K562 (cell line): ENCODE measurements around the gene FBXW11. TPM values are rescaled to one million over a fixed set of nuclear protein-coding genes. Genes with fewer than 3 reads are reported as not detected.

Experiments used
- ATAC-seq: fragments of 200-7000 bp; cut with Tn5 transposase; 3 replicates; pipeline ENCODE4 v1.9.1; 2020; ENCODE audit warnings: moderate library complexity
- BruUV-seq: library from RNA; stranded (reverse); fragments of 400-500 nt; replicated peaks from 2 replicates; lab custom pipeline; 2021; lab: Mats Ljungman, UMichigan
- CTCF ChIA-PET: fragments of 300-600 bp; formaldehyde crosslinking; extraction: SDS; loops from one replicate; lab custom pipeline; 2021; ENCODE audit warnings: low intra/inter-chr PET ratio; lab: Yijun Ruan, JAX
- POLR2A ChIA-PET: fragments of 300-600, 350-650 bp; sonication (Branson Sonifier 250); formaldehyde crosslinking; extraction: SDS; loops from one replicate; lab custom pipeline; 2021; ENCODE audit warnings: antibody characterized with exemption, inconsistent platforms; lab: Yijun Ruan, JAX
- DNase-seq, 4 experiments: peaks; one replicate each; pipeline versions ENCODE4 v3.0.0 to v3.0.0-alpha.2; 2011 to 2018; ENCODE audit warnings: low spot score in 3 of 4, mixed read lengths in 3 of 4; ENCODE audit errors: extremely low read depth in 1 of 4
- FAIRE-seq: peaks from 2 replicates; lab custom pipeline; 2011; peaks lifted over from hg19 to GRCh38; lab: Jason Lieb, UNC
- H2AFZ ChIP-seq: 2 replicates; pipeline ENCODE4 v1.6.0; 2011; ENCODE audit warnings: low read depth, low read length, control low read depth, inconsistent platforms
- H3K27ac ChIP-seq: fragments of 200-600 bp; 3 replicates; pipeline ENCODE4 v1.8.0; 2011; ENCODE audit warnings: low read depth, mild to moderate bottlenecking, control low read depth, inconsistent platforms, low read length, moderate library complexity, mixed read lengths; ENCODE audit errors: extremely low read depth
- H3K27me3 ChIP-seq, 2 experiments: fragments of 300-600 bp in 1 of 2; 2 replicates in 1 of 2; 3 replicates in 1 of 2; pipeline versions ENCODE4 v1.6.0 to v1.8.0; 2011; ENCODE audit warnings: inconsistent platforms in 2 of 2, low read length in 2 of 2, mild to moderate bottlenecking in 1 of 2, mixed read lengths in 1 of 2, moderate library complexity in 1 of 2; ENCODE audit not compliant: control insufficient read depth in 2 of 2, insufficient read depth in 2 of 2
- H3K36me3 ChIP-seq: fragments of 300-600 bp; 3 replicates; pipeline ENCODE4 v1.8.0; 2011; ENCODE audit warnings: mild to moderate bottlenecking, low read length, inconsistent platforms; ENCODE audit not compliant: control insufficient read depth, insufficient read depth
- H3K4me1 ChIP-seq, 2 experiments: fragments of 200-600 bp in 1 of 2; replicated peaks in 1 of 2; 2 replicates in 1 of 2; 3 replicates in 1 of 2; pipeline versions ENCODE4 v1.5.1 to v1.8.0; 2011; ENCODE audit warnings: inconsistent platforms in 2 of 2, low read length in 2 of 2, mild to moderate bottlenecking in 1 of 2, mixed read lengths in 1 of 2, moderate library complexity in 1 of 2; ENCODE audit not compliant: control insufficient read depth in 2 of 2, insufficient read depth in 2 of 2
- H3K4me2 ChIP-seq: 2 replicates; pipeline ENCODE4 v1.6.1; 2011; ENCODE audit warnings: low read length, control low read depth, inconsistent platforms, mixed read lengths; ENCODE audit not compliant: insufficient read depth
- H3K4me3 ChIP-seq: fragments of 200-600 bp; sonication (generic), shearing (Covaris generic); 2 replicates; pipeline ENCODE4 v1.5.1; 2016; ENCODE audit warnings: control low read depth, inconsistent platforms
- H3K79me2 ChIP-seq: fragments of 200-600 bp; 3 replicates; pipeline ENCODE4 v1.8.0; 2011; ENCODE audit warnings: low read length, inconsistent platforms; ENCODE audit not compliant: control insufficient read depth, insufficient read depth
- H3K9ac ChIP-seq, 2 experiments: 2 replicates each; pipeline versions ENCODE4 v1.6.0 to v1.6.1; 2011; ENCODE audit warnings: low read depth in 2 of 2, low read length in 2 of 2, control low read depth in 1 of 2, inconsistent platforms in 1 of 2, mild to moderate bottlenecking in 1 of 2, mixed read lengths in 1 of 2; ENCODE audit not compliant: insufficient read depth in 1 of 2
- H3K9me1 ChIP-seq: one replicate; pipeline ENCODE4 v1.6.0; 2011; ENCODE audit warnings: inconsistent platforms, mild to moderate bottlenecking, low read length, moderate library complexity; ENCODE audit not compliant: control insufficient read depth, insufficient read depth
- H3K9me3 ChIP-seq: replicated peaks from 2 replicates; pipeline ENCODE4 v1.5.1; 2011; ENCODE audit warnings: low read depth, low read length, inconsistent platforms; ENCODE audit not compliant: control insufficient read depth, insufficient read depth
- H4K20me1 ChIP-seq: replicated peaks from 2 replicates; pipeline ENCODE4 v1.6.1; 2011; ENCODE audit warnings: low read length, inconsistent platforms, mixed read lengths; ENCODE audit not compliant: control insufficient read depth, insufficient read depth
- KDM1A ChIP-seq, 2 experiments: fragments of 450-650 bp; IDR thresholded peaks; 2 replicates each; pipeline ENCODE4 v1.6.1; 2016; ENCODE audit warnings: mild to moderate bottlenecking in 2 of 2
- KDM4B ChIP-seq, 2 experiments: fragments of 450-650 bp in 1 of 2; sonication (generic) in 1 of 2; IDR thresholded peaks; 2 replicates each; pipeline ENCODE4 v1.6.1; 2016 to 2017; ENCODE audit warnings: borderline replicate concordance in 2 of 2, antibody characterized with exemption in 1 of 2, low read depth in 1 of 2, mild to moderate bottlenecking in 1 of 2
- NFXL1 ChIP-seq: fragments of 450-650 bp; formaldehyde crosslinking; IDR thresholded peaks from 2 replicates; pipeline ENCODE4 v1.4.0; 2021; ENCODE audit warnings: mild to moderate bottlenecking
- POLR2G ChIP-seq: fragments of 200-400 bp; formaldehyde crosslinking; IDR thresholded peaks from 2 replicates; pipeline ENCODE4 v1.6.1; 2017; ENCODE audit warnings: low read depth, mild to moderate bottlenecking, antibody characterized with exemption, low read length, moderate library complexity
- PTTG1 ChIP-seq: fragments of 450-650 bp; IDR thresholded peaks from 2 replicates; pipeline ENCODE4 v1.6.1; 2016; ENCODE audit warnings: low read depth, mild to moderate bottlenecking, missing genetic modification characterization, missing compliant biosample characterization
- ZNF316 ChIP-seq: fragments of 450-650 bp; IDR thresholded peaks from 2 replicates; pipeline ENCODE4 v1.6.1; 2016
- ZNF699 ChIP-seq: fragments of 250-450 bp; sonication (Bioruptor Pico); IDR thresholded peaks from 2 replicates; pipeline ENCODE4 v1.8.0; 2021; ENCODE audit warnings: mild to moderate bottlenecking, moderate library complexity; ENCODE audit not compliant: insufficient replicate concordance
- WGBS: fragments of 100-300 bp; shearing (Covaris generic); methylation state at CpG from one replicate; pipeline ENCODE4 v1.1.6; 2016; ENCODE audit warnings: low coverage, mixed read lengths; ENCODE audit not compliant: insufficient coverage; ENCODE audit errors: missing lambda C conversion rate; 5-methylcytosine and 5-hydroxymethylcytosine counted together
- in situ Hi-C: fragments of 300-500 bp; cut with MboI; formaldehyde crosslinking; loops from 4 replicates; pipeline ENCODE4 v1.15.0; 2018; ENCODE audit warnings: inconsistent platforms, mixed read lengths
- intact Hi-C: fragments of 100-400 bp; cut with micrococcal nuclease; formaldehyde crosslinking; loops from 2 replicates; pipeline ENCODE4 v1.14.2; 2022
- polyA plus RNA-seq, 8 experiments: library from polyadenylated mRNA; depleted of rRNA in 4 of 8; stranded (reverse) in 5 of 8; unstranded in 3 of 8; fragments of >200 nt; fragmentation: Nextera tagmentation in 2 of 8; fragmentation: Illumina TruSeq in 1 of 8; extraction: Ambion mirVana in 2 of 8; extraction: Trizol in 1 of 8; gene quantifications; 2 replicates each; pipeline versions ENCODE4 v1.2.1 to v1.2.3, GENCODE V29; 2011 to 2014; ENCODE audit warnings: inconsistent platforms in 1 of 8, missing spikeins in 1 of 8
- total RNA-seq, 7 experiments: library from RNA; depleted of rRNA in 6 of 7; stranded (reverse); fragments of >200 nt in 6 of 7; fragmentation: Illumina TruSeq in 2 of 7; extraction: Trizol in 2 of 7; gene quantifications; 2 replicates each; pipeline versions ENCODE4 v1.2.1 to v1.2.3, GENCODE V29; 2011 to 2021; ENCODE audit warnings: low replicate concordance in 1 of 7
- TF ChIP-seq, protein P1 (sequence below): sonication (generic); formaldehyde crosslinking; IDR thresholded peaks from 2 replicates; pipeline ENCODE4 v1.8.0; 2022; ENCODE audit warnings: missing genetic modification reagents, mild to moderate bottlenecking, borderline replicate concordance
- TF ChIP-seq, protein P2 (sequence below): fragments of 250-450 bp; sonication (Bioruptor Pico); IDR thresholded peaks from 2 replicates; pipeline ENCODE4 v1.5.0; 2020; ENCODE audit warnings: mild to moderate bottlenecking
- TF ChIP-seq, protein P3 (sequence below): fragments of 450-650 bp; IDR thresholded peaks from 2 replicates; pipeline ENCODE4 v1.6.1; 2017; ENCODE audit warnings: antibody characterized with exemption
- TF ChIP-seq, protein P4 (sequence below): fragments of 450-650 bp; formaldehyde crosslinking; IDR thresholded peaks from 2 replicates; pipeline ENCODE4 v1.4.0; 2022; ENCODE audit warnings: mild to moderate bottlenecking, moderate library complexity

The FBXW11 gene
- total and polyA plus RNA-seq, 9 of the 15 experiments (the other 6 are each of a cell fraction or from before 2014, with no cell fraction given): 3.0 to 28.6 (median 23.6) TPM

DNA sequence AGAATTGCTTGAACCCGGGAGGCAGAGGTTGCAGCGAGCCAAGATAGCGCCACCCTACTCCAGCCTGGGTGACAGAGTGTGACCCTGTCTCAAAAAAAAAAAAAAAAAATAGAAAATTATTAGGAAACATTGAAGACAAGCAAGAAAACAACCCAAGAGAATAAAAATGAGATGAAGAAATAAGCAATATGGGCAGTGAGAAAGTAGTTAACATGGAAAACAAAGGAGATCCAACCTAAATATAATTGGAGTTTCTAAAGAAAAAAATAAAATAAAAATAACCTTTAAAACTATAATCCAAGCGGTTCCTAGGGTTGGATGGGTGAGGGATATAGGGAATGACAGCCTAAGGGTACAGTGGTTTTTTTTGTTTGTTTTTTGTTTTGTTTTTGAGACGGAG is 71.9 kb downstream of the FBXW11 start:
- Histone ChIP-seq H3K4me2 (no peak overlapping the region), H2AFZ (no peak overlapping the region), H3K79me2 (peaks cover 23% of the 10 kb centered on the region; the same call in 2 of the 3 replicates), H3K9me1 (peaks cover 3% of the 10 kb centered on the region), H3K4me3 (no peak overlapping the region), H3K4me1 (no peaks in the 10 kb centered on the region), H3K9ac (no peak overlapping the region), H3K9me3 (no peaks in the 10 kb centered on the region), H3K27me3 (no peaks in the 10 kb centered on the region), H3K27ac (no peak overlapping the region), H3K36me3 (no peaks in the 10 kb centered on the region), H4K20me1 (no peaks in the 10 kb centered on the region)
- ATAC-seq (no peak), DNase-seq (no peak), FAIRE-seq (no peak)
- ChIA-PET CTCF (no interaction called here), POLR2A (no interaction called here)
- no TSS peak for BruUV-seq
- in situ Hi-C loops: no loop called here
- 94% methylated on average over 5 of the region's 5 CpGs for WGBS
- intact Hi-C loops: no loop called here
- TF ChIP-seq, protein P1, sequence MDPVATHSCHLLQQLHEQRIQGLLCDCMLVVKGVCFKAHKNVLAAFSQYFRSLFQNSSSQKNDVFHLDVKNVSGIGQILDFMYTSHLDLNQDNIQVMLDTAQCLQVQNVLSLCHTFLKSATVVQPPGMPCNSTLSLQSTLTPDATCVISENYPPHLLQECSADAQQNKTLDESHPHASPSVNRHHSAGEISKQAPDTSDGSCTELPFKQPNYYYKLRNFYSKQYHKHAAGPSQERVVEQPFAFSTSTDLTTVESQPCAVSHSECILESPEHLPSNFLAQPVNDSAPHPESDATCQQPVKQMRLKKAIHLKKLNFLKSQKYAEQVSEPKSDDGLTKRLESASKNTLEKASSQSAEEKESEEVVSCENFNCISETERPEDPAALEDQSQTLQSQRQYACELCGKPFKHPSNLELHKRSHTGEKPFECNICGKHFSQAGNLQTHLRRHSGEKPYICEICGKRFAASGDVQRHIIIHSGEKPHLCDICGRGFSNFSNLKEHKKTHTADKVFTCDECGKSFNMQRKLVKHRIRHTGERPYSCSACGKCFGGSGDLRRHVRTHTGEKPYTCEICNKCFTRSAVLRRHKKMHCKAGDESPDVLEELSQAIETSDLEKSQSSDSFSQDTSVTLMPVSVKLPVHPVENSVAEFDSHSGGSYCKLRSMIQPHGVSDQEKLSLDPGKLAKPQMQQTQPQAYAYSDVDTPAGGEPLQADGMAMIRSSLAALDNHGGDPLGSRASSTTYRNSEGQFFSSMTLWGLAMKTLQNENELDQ (CRISPR knock-in tag): no peak
- no peak for TF ChIP-seq ZNF699
- TF ChIP-seq, protein P2, sequence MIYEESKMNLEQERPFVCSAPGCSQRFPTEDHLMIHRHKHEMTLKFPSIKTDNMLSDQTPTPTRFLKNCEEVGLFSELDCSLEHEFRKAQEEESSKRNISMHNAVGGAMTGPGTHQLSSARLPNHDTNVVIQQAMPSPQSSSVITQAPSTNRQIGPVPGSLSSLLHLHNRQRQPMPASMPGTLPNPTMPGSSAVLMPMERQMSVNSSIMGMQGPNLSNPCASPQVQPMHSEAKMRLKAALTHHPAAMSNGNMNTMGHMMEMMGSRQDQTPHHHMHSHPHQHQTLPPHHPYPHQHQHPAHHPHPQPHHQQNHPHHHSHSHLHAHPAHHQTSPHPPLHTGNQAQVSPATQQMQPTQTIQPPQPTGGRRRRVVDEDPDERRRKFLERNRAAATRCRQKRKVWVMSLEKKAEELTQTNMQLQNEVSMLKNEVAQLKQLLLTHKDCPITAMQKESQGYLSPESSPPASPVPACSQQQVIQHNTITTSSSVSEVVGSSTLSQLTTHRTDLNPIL: no peak
- TF ChIP-seq POLR2G: no peak
- TF ChIP-seq, protein P3, sequence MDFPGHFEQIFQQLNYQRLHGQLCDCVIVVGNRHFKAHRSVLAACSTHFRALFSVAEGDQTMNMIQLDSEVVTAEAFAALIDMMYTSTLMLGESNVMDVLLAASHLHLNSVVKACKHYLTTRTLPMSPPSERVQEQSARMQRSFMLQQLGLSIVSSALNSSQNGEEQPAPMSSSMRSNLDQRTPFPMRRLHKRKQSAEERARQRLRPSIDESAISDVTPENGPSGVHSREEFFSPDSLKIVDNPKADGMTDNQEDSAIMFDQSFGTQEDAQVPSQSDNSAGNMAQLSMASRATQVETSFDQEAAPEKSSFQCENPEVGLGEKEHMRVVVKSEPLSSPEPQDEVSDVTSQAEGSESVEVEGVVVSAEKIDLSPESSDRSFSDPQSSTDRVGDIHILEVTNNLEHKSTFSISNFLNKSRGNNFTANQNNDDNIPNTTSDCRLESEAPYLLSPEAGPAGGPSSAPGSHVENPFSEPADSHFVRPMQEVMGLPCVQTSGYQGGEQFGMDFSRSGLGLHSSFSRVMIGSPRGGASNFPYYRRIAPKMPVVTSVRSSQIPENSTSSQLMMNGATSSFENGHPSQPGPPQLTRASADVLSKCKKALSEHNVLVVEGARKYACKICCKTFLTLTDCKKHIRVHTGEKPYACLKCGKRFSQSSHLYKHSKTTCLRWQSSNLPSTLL: no peak
- TF ChIP-seq KDM1A (IDR thresholded peaks at IDR 0.05): no peak
- no peak for TF ChIP-seq PTTG1 (tag)
- TF ChIP-seq NFXL1 (CRISPR knock-in tag): no peak
- no peak for TF ChIP-seq ZNF316
- TF ChIP-seq, protein P4, sequence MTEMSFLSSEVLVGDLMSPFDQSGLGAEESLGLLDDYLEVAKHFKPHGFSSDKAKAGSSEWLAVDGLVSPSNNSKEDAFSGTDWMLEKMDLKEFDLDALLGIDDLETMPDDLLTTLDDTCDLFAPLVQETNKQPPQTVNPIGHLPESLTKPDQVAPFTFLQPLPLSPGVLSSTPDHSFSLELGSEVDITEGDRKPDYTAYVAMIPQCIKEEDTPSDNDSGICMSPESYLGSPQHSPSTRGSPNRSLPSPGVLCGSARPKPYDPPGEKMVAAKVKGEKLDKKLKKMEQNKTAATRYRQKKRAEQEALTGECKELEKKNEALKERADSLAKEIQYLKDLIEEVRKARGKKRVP (CRISPR knock-in tag): no peak
- no peak for TF ChIP-seq KDM4B (IDR thresholded peaks at IDR 0.05; ENCODE audit: borderline replicate concordance in 2 of 2, low read depth in 1 of 2)
